Ramos (cell line): ENCODE measurements around the gene ACOT4.
"Not testable (repeated sequence)": the region's sequence is repeated elsewhere in the genome, so short reads cannot be mapped to it uniquely, and the experiment has no call there.

Experiments
- in situ Hi-C: fragments of 300-500 bp; cut with MboI; formaldehyde crosslinking; loops from one replicate; pipeline ENCODE4 v1.14.3; 2022; ENCODE audit warnings: low sequenced_read_pairs; ENCODE audit not compliant: unreplicated experiment

Gene ACOT4

DNA sequence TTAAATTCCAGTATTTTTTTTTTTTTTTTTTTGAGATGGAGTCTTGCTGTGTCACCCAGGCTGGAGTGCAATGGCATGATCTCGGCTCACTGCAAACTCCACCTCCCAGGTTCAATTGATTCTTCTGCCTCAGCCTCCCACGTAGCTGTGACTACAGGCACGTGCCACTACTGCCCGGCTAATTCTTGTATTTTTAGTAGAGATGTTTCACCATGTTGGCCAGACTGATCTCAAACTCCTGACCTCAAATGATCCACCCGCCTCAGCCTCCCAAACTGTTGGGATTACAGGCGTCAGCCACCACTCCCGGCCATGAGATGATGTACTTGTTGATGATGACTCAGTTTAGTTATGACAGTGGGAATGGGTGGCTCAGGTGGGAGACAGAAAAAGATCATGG lies 17.4 kb upstream of the ACOT4 start:
- in situ Hi-C loops, result not testable (repeated sequence)

DNA sequence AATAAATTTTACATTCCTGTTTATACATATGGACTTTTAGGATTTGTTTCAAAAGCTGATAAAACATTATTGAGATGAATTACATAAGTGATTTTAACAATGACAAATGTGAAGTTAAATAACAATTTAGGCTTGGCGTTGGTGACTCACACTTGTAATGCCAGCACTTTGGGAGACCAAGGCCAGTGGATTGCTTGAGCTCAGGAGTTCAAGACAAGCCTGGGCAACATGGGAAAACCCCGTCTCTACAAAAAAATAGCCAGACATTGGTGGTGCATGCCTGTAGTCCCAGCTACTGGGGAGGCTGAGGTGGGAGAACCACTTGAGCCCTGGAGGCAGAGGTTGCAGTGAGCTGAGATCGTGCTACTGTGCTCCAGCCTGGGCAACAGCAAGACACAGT lies 15.3 kb upstream of the ACOT4 start:
- in situ Hi-C loops, result no loop called here

DNA sequence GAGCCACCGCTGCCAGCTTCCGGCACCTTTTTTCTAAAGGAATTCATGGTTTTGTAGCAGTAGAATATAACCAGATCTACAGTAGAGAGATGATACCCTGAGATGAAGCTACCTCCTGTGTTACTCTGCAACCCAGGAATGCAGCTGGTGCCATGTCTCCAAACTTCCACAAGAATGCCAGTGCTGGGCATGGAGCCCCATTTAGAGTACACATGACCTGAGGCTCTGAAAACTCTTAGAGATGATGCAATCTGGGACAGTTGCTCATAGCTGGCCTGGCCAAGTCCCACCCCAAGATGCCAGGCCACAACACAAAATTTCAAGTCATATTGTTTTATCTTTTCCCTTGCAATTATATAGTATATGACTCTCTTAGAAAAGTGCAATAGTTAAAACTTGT lies 14.5 kb upstream of the ACOT4 start:
- in situ Hi-C loops, result not testable (repeated sequence)

DNA sequence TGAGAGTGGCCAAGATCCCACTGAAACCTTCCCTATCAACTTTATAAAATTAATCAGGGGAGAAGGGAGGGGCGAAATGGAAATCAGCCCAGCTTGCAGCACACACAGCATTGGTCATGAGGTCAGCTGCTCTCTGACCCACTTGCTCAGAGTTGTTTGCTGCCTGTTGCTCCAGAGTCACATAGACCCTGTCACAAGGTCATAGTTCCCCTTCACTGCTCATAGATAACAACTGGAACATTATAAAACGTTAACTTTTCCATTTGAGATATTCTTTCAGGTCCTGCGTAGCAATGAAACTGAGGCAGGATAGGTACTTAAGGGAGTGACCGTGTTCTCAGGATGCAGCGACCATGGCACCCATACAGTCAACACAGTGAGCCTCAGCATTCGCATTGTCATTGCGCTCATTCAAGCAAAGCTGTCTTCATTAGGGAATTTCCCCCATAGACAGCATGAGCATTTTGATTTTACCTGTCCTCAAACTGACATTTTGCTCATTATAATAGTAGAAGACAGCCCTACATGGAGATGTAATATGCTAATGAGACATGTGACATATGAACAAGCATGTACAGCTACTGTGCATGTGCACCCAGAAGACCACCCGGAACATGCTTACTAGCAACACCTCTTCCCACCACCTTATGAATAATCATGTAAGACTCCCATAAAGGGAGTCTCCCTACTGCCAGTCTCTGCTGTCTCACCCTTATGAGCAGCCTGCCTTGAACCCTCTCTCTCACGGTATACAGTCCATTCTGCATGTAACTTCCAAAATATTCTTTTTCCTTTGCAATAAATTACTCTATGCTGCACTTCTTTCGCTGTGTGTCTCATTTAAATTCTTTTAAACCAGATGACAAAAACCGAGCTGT lies 9.3 kb upstream of the ACOT4 start:
- in situ Hi-C loops, result not testable (repeated sequence)

DNA sequence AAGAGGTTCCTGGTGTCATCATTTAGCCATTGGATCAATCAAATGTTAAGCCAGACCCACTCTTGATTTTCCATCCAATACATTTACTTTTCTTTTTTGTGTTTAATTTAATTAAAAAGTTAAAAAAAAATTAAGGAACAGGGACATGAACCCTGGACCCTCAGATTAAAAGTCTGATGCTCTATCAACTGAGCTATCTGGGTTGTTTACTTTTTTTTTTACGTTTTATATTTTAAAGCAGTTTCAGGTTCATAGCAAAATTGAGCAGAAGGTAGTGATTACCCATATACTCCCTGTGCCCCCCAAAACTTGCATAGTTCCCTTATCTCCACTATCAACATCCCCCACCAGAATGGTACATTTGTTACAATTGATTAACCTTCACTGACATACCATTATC lies 3.0 kb upstream of the ACOT4 start:
- in situ Hi-C loops, result no loop called here

DNA sequence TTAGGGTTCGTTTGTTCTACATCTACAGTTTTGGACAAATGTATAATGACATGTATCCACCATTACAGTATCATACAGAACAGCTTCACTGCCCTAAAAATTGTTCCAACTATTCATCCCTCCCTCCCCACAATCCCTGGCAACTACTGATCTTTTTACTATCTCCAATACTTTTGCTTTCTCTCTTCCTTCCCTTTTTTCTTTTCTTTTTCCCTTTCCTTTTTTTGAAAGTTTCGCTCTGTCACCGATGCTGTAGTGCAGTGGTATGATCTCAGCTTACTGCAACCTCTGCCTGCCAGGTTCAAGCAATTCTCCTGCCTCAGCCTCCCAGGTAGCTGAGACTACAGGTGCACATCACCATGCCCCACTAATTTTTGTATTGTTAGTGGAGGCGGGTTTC lies 2.6 kb upstream of the ACOT4 start:
- in situ Hi-C loops, result no loop called here

DNA sequence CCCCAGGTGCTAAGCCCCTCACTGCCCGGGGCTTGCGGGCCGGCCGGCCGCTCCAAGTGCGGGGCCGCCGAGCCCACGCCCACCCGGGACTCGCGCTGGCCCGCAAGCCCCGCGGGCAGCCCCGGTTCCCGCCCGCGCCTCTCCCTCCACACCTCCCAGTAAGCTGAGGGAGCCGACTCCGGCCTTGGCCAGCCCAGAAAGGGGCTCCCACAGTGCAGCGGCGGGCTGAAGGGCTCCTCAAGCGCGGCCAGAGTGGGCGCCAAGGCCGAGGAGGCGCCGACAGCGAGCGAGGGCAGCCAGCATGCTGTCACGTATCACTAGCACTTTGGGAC lies 1.0 kb upstream of the ACOT4 start:
- in situ Hi-C loops, result not testable (repeated sequence)

DNA sequence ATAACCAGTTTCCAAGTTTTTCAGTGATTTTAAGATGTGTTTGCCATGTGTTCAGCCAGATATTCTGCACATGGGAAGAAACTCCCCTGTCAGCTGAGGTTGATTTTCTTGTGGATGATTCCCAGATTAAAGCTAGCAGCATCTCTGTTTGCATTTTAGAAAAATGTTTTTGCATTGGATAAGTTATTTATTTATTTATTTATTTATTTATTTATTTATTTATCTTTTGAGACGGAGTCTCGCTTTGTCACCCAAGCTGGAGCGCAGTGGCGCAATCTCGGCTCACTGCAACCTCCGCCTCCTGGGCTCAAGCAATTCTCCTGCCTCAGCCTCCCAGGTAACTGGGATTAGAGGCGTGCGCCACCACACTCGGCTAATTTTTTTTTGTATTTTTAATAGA lies 2.8 kb downstream of the ACOT4 start:
- in situ Hi-C loops, result no loop called here

DNA sequence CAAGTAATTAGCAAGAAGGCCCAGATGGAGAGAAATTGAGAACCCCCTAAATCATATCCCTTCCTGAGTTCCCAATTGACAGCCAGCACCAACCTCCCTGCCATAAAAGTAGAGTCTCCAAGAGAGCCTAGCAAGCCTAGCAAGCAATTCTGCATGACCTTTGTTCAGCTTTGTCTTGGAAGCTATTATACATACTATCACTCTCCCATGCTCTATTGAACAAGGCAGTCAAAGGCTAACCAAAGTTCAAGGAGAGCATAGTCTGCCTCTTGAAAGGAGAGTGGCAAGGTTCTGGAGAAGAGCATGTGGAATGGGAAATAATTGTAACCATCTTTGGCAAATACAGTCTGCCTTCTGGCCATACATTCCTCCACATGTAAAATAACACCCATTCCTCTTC lies 7.8 kb downstream of the ACOT4 start:
- in situ Hi-C loops, result no loop called here

DNA sequence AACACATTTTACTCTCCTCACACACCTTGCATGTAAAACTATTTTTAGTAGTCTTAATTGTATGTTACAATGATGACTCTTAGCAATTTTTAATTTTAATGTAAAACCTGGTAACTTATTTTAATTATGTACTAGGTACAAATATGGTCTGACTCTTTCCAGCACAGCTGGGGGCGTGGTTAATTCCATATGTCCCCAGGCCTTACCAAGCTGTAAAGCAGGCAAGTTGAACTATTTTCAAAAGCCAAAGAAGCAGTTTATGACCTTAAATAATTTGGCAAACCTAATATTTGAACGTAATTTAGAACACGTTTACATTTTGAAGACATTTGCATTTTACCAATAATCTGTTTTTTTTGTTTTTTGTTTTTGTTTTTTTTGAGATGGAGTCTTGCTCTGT lies 11.3 kb downstream of the ACOT4 start:
- in situ Hi-C loops, result no loop called here

DNA sequence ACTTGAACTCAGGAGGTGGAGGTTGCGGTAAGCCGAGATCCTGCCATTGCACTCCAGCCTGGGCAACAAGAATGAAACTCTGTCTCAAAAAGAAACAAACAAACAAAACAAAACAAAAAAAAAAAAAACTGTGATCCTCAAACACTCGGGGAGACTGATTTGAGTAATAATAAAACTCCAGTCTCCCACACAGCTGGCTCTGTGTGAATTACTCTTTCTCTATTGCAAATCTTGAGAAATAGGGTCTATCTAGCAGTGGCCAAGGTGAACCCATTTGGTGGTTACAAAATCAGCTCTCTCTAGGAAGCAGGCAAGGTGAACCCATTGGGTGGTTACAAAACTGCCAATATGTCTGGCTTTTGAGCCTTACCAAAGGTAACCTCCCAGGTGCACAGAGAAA lies 14.6 kb downstream of the ACOT4 start:
- in situ Hi-C loops, result no loop called here

DNA sequence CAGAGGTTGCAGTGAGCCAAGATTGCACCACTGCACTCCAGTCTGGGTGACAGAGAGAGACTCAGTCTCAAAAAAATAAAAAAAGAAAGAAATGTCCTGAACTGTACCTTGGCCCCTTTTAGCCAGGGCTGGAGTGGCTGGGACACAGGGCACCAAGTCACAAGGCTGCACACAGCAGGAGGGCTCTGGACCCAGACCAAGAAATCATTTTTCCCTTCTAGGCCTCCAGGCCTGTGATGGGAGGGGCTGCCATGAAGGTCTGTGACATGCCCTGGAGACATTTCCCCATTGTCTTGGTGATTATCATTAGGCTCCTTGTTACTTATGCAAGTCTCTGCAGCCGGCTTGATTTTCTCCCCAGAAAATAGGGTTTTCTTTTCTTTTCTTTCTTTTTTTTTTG lies 15.6 kb downstream of the ACOT4 start:
- in situ Hi-C loops, result no loop called here

DNA sequence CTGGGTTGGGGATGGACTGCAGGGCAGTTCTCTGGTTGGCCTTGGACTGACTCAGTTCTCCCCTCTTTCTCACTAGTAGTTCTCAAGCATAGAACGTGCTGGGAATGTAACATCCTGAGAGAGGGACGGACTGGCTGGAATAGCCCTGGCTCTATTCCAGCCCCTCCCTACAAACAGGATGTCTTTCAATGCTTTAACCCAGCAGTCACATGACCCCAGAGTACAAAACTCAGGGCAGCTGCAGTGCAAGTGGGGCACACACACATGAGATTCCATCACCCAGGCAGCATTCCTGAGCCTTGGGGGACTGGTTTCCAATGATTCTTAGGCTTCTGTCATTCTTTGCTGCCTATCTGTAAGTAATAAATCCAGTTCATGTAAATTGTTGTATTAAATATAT lies 19.0 kb downstream of the ACOT4 start:
- in situ Hi-C loops, result no loop called here

DNA sequence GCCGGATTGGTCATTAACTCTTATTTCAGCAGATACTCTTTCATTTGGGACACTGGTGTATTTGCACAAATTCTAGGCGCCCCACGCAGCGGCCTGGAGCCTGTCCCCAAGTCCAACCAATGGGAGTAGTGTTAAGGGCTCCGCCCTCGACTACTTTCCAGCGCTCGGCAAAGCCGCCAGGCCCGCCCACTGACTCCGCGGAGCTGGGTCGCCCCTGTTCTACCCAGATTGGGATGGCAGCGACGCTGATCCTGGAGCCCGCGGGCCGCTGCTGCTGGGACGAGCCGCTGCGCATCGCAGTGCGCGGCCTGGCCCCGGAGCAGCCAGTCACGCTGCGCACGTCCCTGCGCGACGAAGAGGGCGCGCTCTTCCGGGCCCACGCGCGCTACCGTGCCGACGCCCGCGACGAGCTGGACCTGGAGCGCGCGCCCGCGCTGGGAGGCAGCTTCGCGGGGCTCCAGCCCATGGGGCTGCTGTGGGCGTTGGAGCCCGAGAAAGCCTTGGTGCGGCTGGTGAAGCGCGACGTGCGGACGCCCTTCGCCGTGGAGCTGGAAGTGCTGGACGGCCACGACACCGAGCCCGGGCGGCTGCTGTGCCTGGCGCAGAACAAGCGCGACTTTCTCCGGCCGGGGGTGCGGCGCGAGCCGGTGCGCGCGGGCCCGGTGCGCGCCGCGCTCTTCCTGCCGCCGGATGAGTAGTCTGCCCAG lies 20.8 kb downstream of the ACOT4 start, which contains the start of gene ACOT6:
Gene ACOT6, plus strand, starts transcription at position 179 of the 707 bp plus-strand sequence. Its CDS starts 55 bp downstream, at position 234.
- in situ Hi-C loops, result no loop called here

DNA sequence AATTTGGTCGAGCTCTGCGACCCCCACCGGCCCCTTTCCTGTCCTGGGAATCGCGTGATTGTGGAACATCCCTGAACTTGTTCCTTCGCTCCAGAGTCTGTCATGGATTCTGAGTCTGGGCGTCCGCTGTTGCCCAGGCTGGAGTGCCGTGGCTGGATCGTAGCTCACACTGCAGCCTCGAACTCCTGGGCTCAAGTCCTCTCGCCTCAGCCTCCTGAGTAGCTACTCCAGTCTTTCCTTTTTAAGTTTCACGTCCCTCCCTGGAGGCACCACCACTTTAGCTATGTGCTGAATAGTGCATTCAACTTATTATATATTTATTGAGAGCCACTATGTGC lies 21.3 kb downstream of the ACOT4 start:
- in situ Hi-C loops, result no loop called here

DNA sequence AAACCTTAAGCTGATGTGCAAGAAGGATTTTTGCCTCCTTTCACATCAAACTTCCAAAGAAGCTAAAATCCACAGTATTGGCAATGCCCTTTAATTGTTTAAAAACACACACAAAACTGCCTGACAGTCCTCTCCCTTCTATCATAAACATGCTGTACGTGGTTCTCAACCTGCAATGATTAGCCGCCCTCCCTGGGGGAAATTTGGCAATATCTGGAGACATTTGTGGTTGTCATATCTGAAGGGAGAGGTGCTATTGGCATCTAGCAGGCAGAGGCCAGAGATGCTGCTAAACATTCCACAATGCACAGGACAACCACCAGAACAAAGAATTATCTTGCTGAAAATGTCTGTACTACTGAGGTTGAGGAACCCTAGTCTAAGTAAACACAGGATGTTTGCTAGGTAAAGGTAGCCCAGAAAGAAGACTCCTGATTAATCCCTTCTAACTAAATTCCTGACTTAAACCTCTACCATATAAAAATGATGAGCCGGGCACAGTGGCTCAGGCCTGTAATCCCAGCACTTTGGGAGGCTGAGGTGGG lies 21.8 kb downstream of the ACOT4 start:
- in situ Hi-C loops, result no loop called here

DNA sequence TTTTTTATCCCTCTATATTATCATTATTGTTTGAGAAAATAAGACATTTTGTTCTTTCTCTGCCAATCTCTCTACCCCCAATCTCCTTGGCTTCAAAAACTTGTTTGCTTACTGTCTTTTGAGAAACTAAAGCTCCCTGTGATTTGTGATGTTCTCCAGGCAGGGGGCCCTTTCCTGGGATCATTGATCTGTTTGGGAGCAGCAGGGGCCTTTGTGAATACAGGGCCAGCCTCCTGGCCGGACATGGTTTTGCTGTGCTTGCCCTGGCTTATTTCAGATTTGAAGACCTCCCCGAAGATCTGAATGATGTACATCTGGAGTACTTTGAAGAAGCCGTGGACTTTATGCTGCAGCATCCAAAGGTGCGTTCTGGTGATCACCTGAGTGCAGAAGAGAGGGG lies 25.2 kb downstream of the ACOT4 start:
- in situ Hi-C loops, result no loop called here

DNA sequence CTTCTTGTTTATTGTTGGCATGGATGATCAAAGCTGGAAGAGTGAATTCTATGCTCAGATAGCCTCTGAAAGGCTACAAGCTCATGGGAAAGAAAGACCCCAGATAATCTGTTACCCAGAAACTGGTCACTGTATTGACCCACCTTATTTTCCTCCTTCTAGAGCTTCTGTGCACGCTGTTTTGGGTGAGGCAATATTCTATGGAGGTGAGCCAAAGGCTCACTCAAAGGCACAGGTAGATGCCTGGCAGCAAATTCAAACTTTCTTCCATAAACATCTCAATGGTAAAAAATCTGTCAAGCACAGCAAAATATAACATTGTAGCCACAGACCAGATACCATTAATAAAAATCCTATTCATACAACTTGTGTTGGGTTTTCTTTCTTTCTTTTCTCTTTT lies 27.9 kb downstream of the ACOT4 start:
- in situ Hi-C loops, result no loop called here

DNA sequence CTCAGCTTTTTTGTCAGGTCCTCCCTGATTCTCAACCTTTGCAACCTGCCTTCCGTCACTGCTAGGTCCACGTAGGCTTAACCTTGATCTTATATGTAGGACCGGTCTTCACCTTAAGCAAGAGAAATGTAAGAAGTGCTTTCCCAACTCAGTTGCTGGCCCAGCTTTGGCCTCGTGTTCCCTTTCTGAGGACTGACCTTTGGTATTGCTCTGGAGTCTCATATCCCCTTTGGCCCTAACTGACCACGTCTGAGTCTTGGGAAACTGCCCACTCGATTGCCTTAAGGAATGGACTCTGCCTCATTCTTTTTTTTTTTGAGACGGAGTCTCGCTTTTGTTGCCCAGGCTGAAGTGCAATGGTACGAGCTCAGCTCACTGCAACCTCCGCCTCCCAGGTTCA lies 28.6 kb downstream of the ACOT4 start:
- in situ Hi-C loops, result no loop called here

DNA sequence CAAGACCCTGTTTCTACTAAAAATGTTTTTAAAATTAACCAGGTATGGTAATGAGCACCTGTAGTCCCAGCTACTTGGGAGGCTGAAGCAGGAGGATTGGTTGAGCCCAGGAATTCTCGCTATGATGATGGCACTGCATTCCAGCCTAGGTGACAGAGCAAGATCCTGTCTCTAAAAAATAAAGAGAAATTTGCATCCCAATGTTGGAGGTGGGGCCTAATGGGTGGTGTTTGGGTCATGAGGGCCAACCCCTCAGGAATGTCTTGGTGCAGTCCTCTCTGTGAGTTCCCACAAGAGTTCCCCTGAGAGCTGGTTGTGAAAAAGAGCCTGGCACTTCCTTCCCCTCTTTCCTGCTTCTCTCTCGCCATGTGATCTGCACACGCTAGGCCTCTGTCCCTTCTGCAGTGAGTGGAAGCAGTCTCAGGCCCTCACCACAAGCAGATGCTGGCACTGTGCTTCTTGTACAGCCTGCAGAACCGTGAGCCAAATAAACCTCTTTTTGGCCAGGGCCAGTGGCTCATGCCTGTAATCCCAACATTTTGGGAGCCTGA lies 31.9 kb downstream of the ACOT4 start:
- in situ Hi-C loops, result no loop called here

DNA sequence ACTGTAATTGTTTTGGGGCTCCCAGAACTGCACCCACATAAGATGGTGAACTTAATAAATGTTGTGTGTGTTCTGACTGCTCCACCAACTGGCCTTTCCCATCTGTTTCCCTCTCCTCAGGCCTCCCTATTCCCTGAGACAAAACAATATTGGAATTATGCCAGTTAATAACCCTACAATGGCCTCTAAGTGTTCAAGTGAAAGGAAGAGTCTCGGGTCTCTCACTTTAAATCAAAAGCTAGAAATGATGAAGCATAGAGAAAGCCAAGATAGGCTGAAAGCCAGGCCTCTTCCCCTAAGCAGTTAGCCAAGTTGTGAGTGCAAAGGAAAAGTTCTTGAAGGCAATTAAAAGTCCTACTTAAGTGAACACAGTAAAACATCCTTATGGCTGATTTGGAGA lies 34.0 kb downstream of the ACOT4 start:
- in situ Hi-C loops, result no loop called here
